Mesendoderm (in vitro differentiated cells): ENCODE data around the gene FSTL1.

ENCODE experiments used
- DNase-seq: peaks from one replicate; pipeline ENCODE4 v3.0.0; 2013
- H2AK5ac ChIP-seq: 2 replicates; pipeline ENCODE4 v1.6.1; 2013; ENCODE audit warnings: low read length, inconsistent platforms
- H2BK120ac ChIP-seq: 2 replicates; pipeline ENCODE4 v1.6.1; 2013; ENCODE audit warnings: low read depth, mild to moderate bottlenecking, low read length, moderate library complexity, mixed read lengths
- H2BK15ac ChIP-seq: replicated peaks from 2 replicates; pipeline ENCODE4 v1.6.1; 2013; ENCODE audit warnings: low read depth, mild to moderate bottlenecking, moderate library complexity
- H2BK5ac ChIP-seq: 2 replicates; pipeline ENCODE4 v1.6.1; 2013; ENCODE audit warnings: low read length, inconsistent platforms
- H3K18ac ChIP-seq: 2 replicates; pipeline ENCODE4 v1.6.1; 2013; ENCODE audit warnings: mild to moderate bottlenecking, low read length, mixed read lengths
- H3K23ac ChIP-seq: one replicate; pipeline ENCODE4 v1.6.1; 2013; ENCODE audit warnings: low read length
- H3K27ac ChIP-seq: 2 replicates; pipeline ENCODE4 v1.5.1; 2013; ENCODE audit warnings: low read depth, mild to moderate bottlenecking, inconsistent platforms, low read length, moderate library complexity
- H3K27me3 ChIP-seq: 2 replicates; pipeline ENCODE4 v1.6.1; 2013; ENCODE audit warnings: low read length, control low read depth, mild to moderate bottlenecking, inconsistent platforms; ENCODE audit not compliant: insufficient read depth, poor library complexity
- H3K36me3 ChIP-seq: 2 replicates; pipeline ENCODE4 v1.6.1; 2013; ENCODE audit warnings: low read length, inconsistent platforms; ENCODE audit not compliant: control insufficient read depth, insufficient read depth
- H3K4ac ChIP-seq: one replicate; pipeline ENCODE4 v1.6.1; 2013; ENCODE audit warnings: low read depth, mild to moderate bottlenecking, low read length, moderate library complexity
- H3K4me1 ChIP-seq: 2 replicates; pipeline ENCODE4 v1.6.1; 2013; ENCODE audit warnings: low read depth, low read length, inconsistent platforms; ENCODE audit not compliant: control insufficient read depth
- H3K4me2 ChIP-seq: 2 replicates; pipeline ENCODE4 v1.6.1; 2013; ENCODE audit warnings: low read length
- H3K4me3 ChIP-seq: 2 replicates; pipeline ENCODE4 v1.5.1; 2013; ENCODE audit warnings: mild to moderate bottlenecking, low read length
- H3K56ac ChIP-seq: one replicate; pipeline ENCODE4 v1.6.1; 2013; ENCODE audit warnings: low read length
- H3K79me1 ChIP-seq: 2 replicates; pipeline ENCODE4 v1.6.1; 2013; ENCODE audit warnings: low read length, inconsistent platforms
- H3K79me2 ChIP-seq: 2 replicates; pipeline ENCODE4 v1.6.1; 2013; ENCODE audit warnings: mild to moderate bottlenecking, low read length; ENCODE audit not compliant: control insufficient read depth, insufficient read depth
- H3K9ac ChIP-seq: 2 replicates; pipeline ENCODE4 v1.6.1; 2013; ENCODE audit warnings: low read length, inconsistent platforms
- H4K5ac ChIP-seq: one replicate; pipeline ENCODE4 v1.6.1; 2013; ENCODE audit warnings: low read length
- H4K8ac ChIP-seq: one replicate; pipeline ENCODE4 v1.6.1; 2013; ENCODE audit warnings: low read depth, mild to moderate bottlenecking, control low read depth, low read length, moderate library complexity
- WGBS: extraction: QIAGEN DNeasy Blood & Tissue Kit; methylation state at CpG from one replicate; pipeline ENCODE4 v1.1.7; 2013; ENCODE audit warnings: low lambda C conversion rate, missing lambda C conversion rate; ENCODE audit not compliant: insufficient coverage; ENCODE audit errors: extremely low coverage; 5-methylcytosine and 5-hydroxymethylcytosine counted together

Gene FSTL1

DNA sequence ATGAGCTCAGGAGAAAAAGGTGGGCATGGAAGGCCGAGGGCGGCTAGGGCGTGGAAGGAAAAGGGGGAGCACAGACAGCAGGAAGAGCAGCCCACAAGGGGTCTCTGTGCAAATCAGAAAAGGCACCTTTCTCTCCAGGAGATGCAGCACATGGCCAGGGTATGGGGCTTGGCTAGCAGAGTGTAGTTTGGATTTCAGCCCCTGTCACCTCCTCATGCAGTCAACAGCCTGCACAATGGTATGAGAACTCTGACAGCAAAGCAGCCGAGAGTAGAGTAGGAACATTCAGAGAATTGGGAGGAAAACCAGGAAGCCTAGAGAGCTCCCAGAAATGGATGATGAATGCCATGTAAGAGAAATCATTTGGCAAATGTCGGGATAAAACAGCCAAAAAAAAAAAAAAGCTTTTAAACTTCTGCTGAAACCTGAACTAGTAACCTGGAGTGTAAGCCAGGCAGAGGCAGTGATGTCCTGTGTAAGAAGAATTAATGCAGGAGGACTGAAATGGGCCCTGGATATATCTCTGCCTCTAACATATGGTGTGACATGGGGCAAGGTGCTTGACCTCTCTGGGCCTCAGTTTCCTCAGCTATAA is 25.7 kb downstream of the FSTL1 start:
- peaks cover 1% of the 10 kb centered on the region for H3K79me2 ChIP-seq
- H3K4me1 ChIP-seq, result no peaks in the 10 kb centered on the region
- no CpG with 5 or more reads among the region's 5 CpGs for WGBS
- H3K9ac ChIP-seq, result no peak overlapping the region
- H3K36me3 ChIP-seq, result peaks cover 4% of the 10 kb centered on the region
- H3K4me2 ChIP-seq, result no peak overlapping the region
- H3K23ac ChIP-seq, result no peak overlapping the region
- H2AK5ac ChIP-seq, result no peak overlapping the region
- no peaks in the 10 kb centered on the region for H3K27me3 ChIP-seq
- H3K79me1 ChIP-seq, result peaks cover 14% of the 10 kb centered on the region
- no peak overlapping the region for H2BK15ac ChIP-seq
- H2BK120ac ChIP-seq, result no peak overlapping the region
- no peak overlapping the region for H3K4me3 ChIP-seq
- no peak overlapping the region for H4K5ac ChIP-seq
- H4K8ac ChIP-seq, result no peak overlapping the region
- no peak overlapping the region for H3K56ac ChIP-seq
- H3K18ac ChIP-seq, result no peak overlapping the region
- no peak overlapping the region for H2BK5ac ChIP-seq
- no peak overlapping the region for H3K4ac ChIP-seq
- no peak for DNase-seq
- H3K27ac ChIP-seq, result no peak overlapping the region

DNA sequence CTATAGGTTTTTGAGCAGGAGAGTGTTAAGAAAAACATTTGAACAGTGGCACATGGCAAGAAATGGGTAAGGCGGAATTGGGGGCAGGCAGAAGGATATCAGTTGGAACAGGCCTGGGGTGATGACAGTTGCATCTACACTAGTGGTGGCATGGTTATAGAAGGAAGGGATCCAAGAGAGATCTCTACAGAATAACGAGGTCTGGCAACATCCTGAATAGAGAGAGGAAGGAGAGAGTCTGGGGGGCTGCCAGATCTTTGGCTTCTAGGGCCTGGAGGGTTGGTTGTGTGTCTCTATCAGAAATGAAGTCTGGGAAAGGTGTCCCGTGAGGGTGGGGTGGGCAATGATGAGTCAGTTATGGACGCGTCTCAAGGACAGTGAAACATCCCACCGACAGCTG is 26.3 kb downstream of the FSTL1 start:
- no peak overlapping the region for H3K9ac ChIP-seq
- H2BK5ac ChIP-seq, result no peak overlapping the region
- no peak overlapping the region for H3K27ac ChIP-seq
- no peak overlapping the region for H3K4ac ChIP-seq
- no peak overlapping the region for H3K18ac ChIP-seq
- DNase-seq, result no peak
- H4K5ac ChIP-seq, result no peak overlapping the region
- H4K8ac ChIP-seq, result no peak overlapping the region
- no peak overlapping the region for H3K56ac ChIP-seq
- H2BK15ac ChIP-seq, result no peak overlapping the region
- H2AK5ac ChIP-seq, result no peak overlapping the region
- WGBS, result no CpG with 5 or more reads among the region's 6 CpGs
- no peak overlapping the region for H3K4me2 ChIP-seq
- H3K27me3 ChIP-seq, result no peaks in the 10 kb centered on the region
- peaks cover 4% of the 10 kb centered on the region for H3K36me3 ChIP-seq
- H2BK120ac ChIP-seq, result no peak overlapping the region
- no peak overlapping the region for H3K4me3 ChIP-seq
- H3K4me1 ChIP-seq, result no peaks in the 10 kb centered on the region
- H3K79me1 ChIP-seq, result peaks cover 11% of the 10 kb centered on the region
- no peak overlapping the region for H3K23ac ChIP-seq
- H3K79me2 ChIP-seq, result peaks cover 1% of the 10 kb centered on the region

DNA sequence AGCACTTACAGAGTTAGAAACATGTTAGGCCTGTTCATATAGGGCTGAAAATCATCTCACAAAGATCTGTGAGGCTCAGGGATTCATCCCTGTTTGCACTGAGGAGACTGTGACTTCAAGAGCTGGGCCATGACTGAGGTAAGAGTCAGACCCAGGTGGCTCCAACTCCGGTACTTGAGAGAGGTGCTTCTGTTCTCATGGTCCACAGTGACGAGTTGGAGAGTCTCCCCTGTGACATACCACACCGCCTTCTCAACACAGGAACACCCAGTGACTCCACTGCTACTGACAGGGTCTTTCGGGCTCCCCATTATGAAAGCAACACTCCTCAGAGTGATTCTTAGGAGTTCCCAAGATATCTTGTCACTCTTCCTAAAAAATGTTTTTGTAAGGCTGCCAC is 27.4 kb downstream of the FSTL1 start:
- Histone ChIP-seq H3K9ac (no peak overlapping the region), H3K18ac (no peak overlapping the region), H3K56ac (no peak overlapping the region), H4K8ac (no peak overlapping the region), H2AK5ac (no peak overlapping the region), H2BK5ac (no peak overlapping the region), H3K4ac (no peak overlapping the region), H3K23ac (no peak overlapping the region), H3K36me3 (peaks cover 4% of the 10 kb centered on the region), H2BK120ac (no peak overlapping the region), H3K79me1 (peaks cover 10% of the 10 kb centered on the region), H4K5ac (no peak overlapping the region), H3K27ac (no peak overlapping the region), H3K4me1 (no peaks in the 10 kb centered on the region), H3K79me2 (peaks cover 1% of the 10 kb centered on the region), H3K4me3 (no peak overlapping the region), H3K4me2 (no peak overlapping the region), H2BK15ac (no peak overlapping the region), H3K27me3 (no peaks in the 10 kb centered on the region)
- no CpG with 5 or more reads among the region's 4 CpGs for WGBS
- DNase-seq, result no peak

DNA sequence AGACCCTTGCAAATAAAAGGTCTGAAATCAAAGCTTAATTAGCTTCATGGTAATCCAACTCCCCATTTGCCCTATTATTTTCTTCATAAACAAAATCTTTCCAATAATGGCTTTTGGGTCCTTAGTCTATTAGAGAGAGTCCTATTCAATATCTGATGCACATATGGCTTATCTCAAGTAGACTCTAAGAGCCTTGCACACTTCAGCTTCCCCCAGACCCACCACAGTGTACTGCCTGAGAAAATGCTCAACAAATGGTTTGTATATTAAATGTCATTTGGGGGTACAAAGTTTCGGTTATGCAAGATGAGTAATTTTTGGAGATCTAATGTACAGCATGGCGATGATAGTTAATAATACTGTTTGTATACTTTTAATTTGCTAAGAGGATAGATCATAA is 28.9 kb downstream of the FSTL1 start:
- H3K4ac ChIP-seq, result no peak overlapping the region
- H3K27ac ChIP-seq, result no peak overlapping the region
- H4K5ac ChIP-seq, result no peak overlapping the region
- H2AK5ac ChIP-seq, result no peak overlapping the region
- H2BK15ac ChIP-seq, result no peak overlapping the region
- peaks cover 4% of the 10 kb centered on the region for H3K4me1 ChIP-seq
- H3K27me3 ChIP-seq, result no peaks in the 10 kb centered on the region
- no peak overlapping the region for H4K8ac ChIP-seq
- no peak overlapping the region for H3K4me3 ChIP-seq
- no peak for DNase-seq
- peaks cover 1% of the 10 kb centered on the region for H3K79me2 ChIP-seq
- peaks cover 4% of the 10 kb centered on the region for H3K36me3 ChIP-seq
- H2BK5ac ChIP-seq, result no peak overlapping the region
- no peak overlapping the region for H3K4me2 ChIP-seq
- H2BK120ac ChIP-seq, result no peak overlapping the region
- H3K9ac ChIP-seq, result no peak overlapping the region
- H3K18ac ChIP-seq, result no peak overlapping the region
- no peak overlapping the region for H3K56ac ChIP-seq
- no CpG with 5 or more reads among the region's 2 CpGs for WGBS
- H3K23ac ChIP-seq, result no peak overlapping the region
- peaks cover 7% of the 10 kb centered on the region for H3K79me1 ChIP-seq

DNA sequence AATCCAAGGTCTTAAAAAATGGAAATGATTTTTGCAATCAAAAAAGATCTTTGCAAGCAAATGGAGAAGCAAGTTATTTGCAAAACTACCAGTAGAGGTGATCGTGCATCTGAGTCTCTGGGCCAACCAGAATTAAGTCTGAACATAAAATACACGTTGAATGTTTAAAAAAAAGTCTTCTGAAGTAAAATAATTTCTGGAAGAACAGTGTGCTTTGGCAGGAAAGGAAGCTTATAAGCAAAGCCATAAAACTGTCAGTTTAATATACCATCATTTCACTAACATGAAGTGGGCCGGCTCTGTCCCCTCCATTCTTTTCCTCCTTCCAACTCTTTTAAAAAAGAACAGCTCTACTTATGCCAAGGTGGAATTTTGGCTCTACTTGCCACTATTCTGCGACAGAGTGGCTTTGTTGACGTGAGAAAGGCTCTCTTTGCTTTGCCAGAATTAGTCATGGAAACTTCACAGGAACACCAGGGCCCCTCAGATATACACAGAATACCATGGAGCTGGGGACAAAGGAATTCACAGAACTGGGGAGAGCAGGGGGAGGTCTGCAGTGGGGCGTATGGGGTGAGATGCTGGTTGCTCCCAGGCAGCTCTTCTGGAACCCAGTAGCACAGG is 29.8 kb downstream of the FSTL1 start:
- Histone ChIP-seq H2AK5ac (no peak overlapping the region), H3K79me1 (peaks cover 11% of the 10 kb centered on the region), H4K8ac (no peak overlapping the region), H2BK120ac (no peak overlapping the region), H3K4ac (no peak overlapping the region), H3K4me3 (no peak overlapping the region), H2BK15ac (no peak overlapping the region), H3K4me2 (no peak overlapping the region), H3K18ac (no peak overlapping the region), H3K4me1 (peaks cover 4% of the 10 kb centered on the region), H3K23ac (no peak overlapping the region), H3K9ac (no peak overlapping the region), H3K27me3 (no peaks in the 10 kb centered on the region), H4K5ac (no peak overlapping the region), H3K27ac (no peak overlapping the region), H3K79me2 (peaks cover 3% of the 10 kb centered on the region), H3K56ac (no peak overlapping the region), H3K36me3 (peaks cover 4% of the 10 kb centered on the region), H2BK5ac (no peak overlapping the region)
- no CpG with 5 or more reads among the region's 6 CpGs for WGBS
- peak; percentile 79 for DNase-seq

DNA sequence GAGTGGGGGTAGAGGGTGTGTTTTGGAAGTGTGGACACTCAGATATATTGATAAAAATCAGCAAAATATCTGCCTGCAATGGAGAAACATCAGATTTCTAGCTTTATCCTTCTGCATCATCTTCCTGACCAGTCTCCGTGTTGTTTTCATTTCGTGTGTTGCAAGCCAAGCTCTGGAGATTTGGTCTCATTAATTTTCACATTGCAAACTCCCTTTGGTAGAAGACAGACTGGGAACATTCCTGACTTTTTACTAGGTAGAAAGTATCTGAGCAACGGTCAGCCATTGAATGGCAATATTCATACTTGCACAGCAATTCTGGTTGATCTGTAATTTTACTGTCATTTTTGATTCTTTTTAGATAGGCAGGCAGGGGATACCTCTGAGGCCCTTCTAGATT is 30.4 kb downstream of the FSTL1 start:
- Histone ChIP-seq H3K23ac (no peak overlapping the region), H3K4me2 (no peak overlapping the region), H3K27ac (no peak overlapping the region), H3K56ac (no peak overlapping the region), H2AK5ac (no peak overlapping the region), H2BK5ac (no peak overlapping the region), H3K9ac (no peak overlapping the region), H3K79me2 (peaks cover 3% of the 10 kb centered on the region), H3K18ac (no peak overlapping the region), H3K4ac (no peak overlapping the region), H3K4me1 (peaks cover 4% of the 10 kb centered on the region), H3K27me3 (no peaks in the 10 kb centered on the region), H2BK15ac (no peak overlapping the region), H4K8ac (no peak overlapping the region), H3K4me3 (no peak overlapping the region), H3K36me3 (peaks cover 4% of the 10 kb centered on the region), H2BK120ac (no peak overlapping the region), H4K5ac (no peak overlapping the region), H3K79me1 (peaks cover 11% of the 10 kb centered on the region)
- DNase-seq, result no peak
- WGBS, result no CpG with 5 or more reads among the region's 3 CpGs
